DMS 273 treated with DMSO at 0.1 percent for 48 hours (cell line): ENCODE data around the gene CEP152.
A peak's percentile ranks its signal among the peaks of the same experiment; 100 is the strongest.
"Not testable (repeated sequence)": the region's sequence is repeated elsewhere in the genome, so short reads cannot be mapped to it uniquely, and the experiment has no call there.

Source experiments
- DNase-seq: peaks from one replicate; lab custom pipeline; 2025; lab: John Stamatoyannopoulos, UW

The CEP152 gene, protein sequence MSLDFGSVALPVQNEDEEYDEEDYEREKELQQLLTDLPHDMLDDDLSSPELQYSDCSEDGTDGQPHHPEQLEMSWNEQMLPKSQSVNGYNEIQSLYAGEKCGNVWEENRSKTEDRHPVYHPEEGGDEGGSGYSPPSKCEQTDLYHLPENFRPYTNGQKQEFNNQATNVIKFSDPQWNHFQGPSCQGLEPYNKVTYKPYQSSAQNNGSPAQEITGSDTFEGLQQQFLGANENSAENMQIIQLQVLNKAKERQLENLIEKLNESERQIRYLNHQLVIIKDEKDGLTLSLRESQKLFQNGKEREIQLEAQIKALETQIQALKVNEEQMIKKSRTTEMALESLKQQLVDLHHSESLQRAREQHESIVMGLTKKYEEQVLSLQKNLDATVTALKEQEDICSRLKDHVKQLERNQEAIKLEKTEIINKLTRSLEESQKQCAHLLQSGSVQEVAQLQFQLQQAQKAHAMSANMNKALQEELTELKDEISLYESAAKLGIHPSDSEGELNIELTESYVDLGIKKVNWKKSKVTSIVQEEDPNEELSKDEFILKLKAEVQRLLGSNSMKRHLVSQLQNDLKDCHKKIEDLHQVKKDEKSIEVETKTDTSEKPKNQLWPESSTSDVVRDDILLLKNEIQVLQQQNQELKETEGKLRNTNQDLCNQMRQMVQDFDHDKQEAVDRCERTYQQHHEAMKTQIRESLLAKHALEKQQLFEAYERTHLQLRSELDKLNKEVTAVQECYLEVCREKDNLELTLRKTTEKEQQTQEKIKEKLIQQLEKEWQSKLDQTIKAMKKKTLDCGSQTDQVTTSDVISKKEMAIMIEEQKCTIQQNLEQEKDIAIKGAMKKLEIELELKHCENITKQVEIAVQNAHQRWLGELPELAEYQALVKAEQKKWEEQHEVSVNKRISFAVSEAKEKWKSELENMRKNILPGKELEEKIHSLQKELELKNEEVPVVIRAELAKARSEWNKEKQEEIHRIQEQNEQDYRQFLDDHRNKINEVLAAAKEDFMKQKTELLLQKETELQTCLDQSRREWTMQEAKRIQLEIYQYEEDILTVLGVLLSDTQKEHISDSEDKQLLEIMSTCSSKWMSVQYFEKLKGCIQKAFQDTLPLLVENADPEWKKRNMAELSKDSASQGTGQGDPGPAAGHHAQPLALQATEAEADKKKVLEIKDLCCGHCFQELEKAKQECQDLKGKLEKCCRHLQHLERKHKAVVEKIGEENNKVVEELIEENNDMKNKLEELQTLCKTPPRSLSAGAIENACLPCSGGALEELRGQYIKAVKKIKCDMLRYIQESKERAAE (N-terminal part only)

DNA sequence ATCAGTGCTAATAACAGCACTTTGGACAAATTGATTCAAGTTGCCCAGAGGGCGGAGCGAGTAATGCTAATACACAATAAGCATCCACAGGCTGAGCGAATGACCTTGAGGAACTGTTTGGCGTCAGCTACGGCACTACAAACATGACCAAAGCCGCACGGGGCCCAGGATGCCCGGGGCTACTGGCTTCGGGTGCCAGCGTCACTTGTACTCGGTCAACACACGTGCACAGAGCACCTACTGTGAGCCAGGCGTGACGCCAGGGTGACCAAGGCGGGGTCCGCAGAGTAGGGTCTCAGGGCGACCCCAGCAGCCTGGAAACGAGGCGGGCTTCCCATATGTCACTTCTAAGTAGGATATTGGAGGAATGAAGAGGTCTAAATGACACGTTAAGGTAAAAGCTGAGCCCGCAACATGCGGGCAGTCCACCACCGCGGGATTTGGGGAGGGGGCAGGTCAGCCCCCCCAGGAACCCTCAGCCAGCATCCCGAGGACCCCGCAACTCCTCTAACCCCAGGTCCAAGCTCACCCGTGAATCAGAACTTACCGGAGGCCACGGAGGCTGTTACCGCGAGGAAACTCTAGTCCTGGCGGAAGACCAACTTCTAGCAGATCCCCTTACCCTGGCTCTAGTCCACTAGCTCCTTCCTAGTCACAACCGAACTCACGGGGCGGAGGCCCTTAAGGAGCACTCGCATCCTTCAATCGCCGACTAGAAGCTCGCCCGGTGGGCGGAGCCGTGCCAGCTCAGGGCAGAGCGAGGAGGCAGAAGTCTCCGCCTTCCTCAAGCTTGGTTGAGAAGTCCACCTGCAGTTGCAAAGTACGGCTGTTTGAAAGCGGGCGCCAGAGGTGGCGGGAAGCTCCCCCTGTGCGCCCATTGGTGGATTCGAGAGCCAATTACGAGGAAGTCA is at the start of gene CEP152:
Gene CEP152 (minus strand): TSS at position 656 of the 911 bp plus-strand sequence. CDS start 5,420 bp downstream, outside the sequence.
- peak; percentile 97 for DNase-seq

DNA sequence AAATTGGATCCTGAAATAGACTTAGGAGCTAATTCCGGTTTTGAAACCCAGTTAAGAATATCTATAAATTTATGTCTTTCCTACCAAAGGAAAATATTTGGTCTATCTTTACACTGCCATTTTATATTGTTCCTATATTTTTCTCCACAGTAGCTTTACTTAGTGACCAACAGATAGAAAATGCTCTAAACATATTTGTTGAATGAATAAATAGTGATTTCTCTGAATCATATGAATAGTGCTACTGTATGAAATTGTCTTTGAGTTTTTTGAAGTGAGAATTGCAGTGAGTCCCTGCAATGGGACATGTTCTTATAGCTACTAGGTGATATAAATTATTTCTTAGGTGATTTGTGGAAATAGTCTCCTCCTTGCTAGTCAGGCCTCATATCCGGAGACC is 48.6 kb upstream of the CEP152 start:
- no peak for DNase-seq

DNA sequence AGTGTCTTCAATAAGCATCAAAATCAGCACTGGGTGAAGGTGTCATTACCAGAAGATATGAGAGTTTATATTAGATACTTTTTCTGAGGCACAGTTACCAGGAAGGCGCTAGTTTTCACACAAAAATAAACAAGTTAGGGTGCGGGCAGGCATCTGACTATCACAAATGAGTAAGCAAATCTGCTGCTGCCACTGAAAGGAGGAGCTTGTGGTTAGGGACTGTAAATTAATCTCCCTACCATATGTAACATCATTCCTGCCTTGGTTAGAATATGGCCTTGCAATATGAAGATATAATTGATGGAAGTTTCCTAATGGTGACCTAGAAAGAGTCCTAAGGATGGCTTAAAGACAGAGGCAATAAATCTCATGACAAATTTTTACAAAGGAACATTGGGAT is 47.5 kb upstream of the CEP152 start:
- DNase-seq = peak; percentile 0

DNA sequence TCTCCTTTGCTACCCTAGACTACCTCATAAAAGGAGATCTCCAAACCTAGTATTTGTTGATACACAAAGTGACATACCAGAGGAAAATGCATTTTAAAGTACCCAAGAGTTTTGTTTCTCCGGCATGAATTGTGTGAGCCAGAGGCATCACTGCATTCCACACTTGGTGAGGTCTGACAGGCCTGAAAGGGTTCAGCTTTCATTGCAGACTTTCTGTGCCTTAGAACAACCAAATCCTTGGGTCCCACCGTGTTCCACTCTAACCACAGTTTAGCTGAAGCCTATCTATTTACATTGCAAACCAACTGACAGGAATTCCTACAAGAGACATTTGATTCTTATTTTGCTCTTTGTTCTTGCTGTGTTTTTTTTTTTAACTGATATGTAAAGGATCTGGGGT is 46.1 kb upstream of the CEP152 start:
- no peak for DNase-seq

DNA sequence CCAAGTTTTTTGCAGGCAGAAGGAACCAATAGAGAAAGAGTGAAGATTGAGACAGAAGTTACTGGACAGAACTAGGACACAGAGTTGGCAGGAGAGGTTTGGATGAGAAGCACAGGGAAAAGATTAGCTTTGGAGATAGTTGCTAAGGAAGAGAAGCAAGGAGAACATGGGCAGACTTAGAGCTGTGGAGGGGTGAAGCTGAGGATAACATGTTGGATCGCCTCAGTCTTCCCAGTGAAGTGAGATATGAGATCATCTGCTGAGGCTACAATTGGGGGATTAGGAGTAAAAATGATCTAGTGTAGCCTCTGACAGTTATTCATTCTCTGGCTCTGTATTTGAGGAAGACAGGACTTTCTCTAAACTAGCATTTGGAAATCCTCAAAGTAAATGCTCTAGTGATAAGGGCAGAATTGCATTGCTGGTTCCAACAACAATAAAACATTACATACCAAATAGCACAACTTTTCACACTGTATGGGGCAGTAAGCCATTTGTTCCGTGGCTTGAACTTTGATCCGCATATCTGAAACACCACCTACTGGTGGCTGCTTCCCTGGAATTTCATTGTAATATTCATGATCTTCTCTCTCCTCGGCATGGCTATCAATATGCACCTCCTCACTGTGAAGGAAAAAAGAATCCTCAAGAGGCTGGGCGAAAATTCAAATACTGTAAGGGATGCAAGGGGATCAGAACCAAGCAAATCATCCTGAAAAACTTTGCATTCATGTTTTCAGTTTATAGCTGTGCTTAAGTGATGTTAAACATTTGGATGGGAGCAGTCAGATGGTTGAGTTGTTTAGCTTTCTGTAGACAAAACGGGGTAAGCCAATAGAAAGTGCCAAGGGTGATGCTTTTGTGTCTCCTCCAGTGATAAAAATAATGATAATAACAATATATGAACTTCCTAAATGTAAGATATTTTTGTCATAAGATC is 44.9 kb upstream of the CEP152 start:
- peak; percentile 1 for DNase-seq

DNA sequence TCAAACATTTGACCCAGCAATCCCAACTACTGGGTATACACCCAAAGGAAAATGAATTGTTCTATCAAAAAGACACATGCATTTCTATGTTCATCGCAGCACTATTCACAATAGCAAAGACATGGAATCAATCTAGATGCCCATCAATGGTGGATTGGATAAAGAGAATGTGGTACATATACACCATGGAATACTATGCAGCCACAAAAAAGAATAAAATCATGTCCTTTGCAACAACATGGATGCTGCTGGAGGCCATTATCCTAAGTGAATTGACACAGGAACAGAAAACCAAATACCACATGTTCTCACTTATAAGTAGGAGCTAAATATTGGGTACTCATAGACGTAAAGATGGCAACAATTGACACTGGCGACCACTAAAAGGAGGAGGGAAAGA is 43.6 kb upstream of the CEP152 start:
- not testable (repeated sequence) for DNase-seq

DNA sequence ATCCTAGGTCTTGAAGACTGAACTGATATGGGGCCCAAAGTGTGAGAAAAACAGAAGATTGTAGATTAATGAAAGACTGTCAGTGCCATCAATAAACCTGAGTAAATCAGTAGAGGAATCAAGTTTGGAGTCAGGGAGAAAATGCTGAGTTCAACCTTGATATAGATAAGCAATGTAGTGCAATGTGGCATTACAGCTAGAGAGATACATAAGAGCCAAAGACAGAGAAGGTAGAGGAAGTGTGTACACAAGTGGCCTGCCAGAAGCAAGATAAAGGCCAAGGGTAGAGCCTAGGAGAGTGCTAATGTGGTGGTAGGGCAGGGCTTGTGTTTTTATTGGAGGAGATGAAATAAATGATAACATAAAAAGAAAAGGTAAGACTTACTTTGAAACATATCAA is 41.1 kb upstream of the CEP152 start:
- DNase-seq = no peak

DNA sequence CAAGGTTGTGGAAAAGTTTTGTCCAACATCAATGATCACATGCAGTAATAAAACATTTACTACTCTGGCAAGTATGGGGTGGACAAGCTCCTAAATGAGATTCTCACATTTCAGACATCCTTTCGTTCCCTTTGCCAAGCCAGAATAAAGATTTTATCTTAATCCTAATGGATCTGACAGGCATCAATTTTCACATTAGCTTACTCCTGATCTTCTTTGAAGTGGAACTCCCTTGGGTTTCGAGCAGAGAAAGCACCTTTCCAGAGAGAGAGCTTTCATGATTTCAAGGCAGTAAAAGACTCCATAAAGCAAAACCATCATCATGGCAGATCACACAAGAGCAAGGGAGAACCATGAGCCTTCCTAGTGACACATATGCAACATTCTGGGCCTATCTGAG is 39.8 kb upstream of the CEP152 start:
- no peak for DNase-seq

DNA sequence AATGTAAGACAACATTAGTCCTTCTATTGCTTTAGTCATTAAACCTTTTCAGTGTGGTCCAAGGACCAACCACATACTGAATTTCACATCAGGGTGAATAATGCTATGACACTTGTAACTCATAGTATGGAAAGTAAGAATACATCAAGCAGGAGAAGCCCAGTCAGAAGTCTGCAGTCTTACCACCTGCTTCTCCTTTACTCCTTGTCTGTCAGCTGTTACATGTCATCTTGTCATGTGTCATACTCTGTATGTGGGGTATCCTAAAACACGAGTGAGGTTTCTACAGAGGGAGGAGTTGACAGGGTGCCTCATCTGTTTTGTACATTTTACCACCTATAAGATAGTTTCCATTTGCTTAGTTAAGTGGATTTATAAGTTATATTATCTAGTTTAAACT is 34.3 kb upstream of the CEP152 start:
- no peak for DNase-seq

DNA sequence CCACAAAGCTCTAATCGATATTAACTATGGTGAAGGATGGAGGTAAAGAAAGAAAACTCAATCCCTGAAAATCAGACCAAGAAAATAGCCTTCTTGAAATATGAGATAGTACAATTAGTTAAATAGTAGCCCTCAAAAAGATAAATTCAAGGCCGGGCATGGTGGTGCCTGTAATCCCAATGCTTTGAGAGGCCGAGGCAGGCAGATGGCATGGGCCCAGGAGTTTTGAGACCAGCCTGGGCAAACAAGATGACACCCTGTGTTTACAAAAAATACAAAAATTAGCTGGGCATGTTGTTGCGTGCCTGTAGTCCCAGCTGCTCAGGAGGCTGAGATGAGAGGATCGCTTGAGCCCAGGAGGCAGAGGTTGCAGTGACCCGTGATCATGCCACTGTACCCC is 31.6 kb upstream of the CEP152 start:
- no peak for DNase-seq

DNA sequence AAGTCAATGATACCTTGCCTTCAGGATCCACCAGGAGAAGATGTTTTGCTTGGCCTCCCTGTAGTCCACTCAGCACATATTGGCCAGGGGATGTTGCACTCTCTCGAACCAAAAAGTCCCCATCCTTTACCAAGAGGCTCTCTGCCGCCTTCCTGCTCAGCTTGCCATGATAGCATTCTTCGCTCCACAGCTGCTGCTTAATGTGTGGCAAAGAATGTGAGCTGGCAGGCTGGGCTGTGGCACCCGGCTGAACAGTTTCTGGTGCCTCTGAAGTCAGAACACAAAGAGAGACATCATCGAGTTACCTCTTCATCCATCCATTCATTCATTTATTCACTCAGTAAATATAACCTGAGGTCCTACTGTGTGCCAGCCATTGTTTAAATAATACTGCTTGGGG is 23.9 kb upstream of the CEP152 start:
- no peak for DNase-seq

DNA sequence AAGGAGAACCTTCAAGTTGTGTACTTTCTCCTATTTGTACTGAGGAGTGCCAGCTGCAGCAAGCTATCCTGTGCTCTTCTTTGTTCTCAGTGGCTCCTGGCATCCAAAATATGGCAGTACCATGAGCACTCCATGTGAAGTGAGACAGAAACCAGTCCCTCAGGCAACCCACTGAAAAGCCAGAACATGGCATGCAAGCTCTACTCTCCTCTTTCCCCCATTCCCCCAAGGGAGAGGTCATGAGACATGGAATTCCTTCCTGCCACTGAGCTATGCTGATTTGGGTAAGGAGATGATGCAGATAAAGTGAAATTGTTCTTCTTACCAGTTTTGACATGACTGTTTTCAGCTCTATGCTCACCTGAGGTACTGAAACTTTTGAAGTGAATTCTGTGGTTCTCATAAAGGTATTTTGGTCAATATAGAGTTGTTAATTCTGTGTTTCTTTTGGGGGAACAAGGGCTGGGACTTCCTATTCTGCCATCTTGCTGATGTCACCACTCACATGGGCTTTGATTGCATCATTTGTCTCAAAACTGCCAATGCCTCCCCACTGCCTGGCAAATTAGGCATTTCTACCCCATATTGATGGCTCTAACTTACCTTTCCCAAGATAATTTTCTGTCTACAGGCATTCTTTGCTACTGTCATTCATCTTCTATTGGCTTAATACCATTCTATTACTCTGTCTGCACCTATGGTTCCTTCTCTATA is 22.8 kb upstream of the CEP152 start:
- DNase-seq = no peak

DNA sequence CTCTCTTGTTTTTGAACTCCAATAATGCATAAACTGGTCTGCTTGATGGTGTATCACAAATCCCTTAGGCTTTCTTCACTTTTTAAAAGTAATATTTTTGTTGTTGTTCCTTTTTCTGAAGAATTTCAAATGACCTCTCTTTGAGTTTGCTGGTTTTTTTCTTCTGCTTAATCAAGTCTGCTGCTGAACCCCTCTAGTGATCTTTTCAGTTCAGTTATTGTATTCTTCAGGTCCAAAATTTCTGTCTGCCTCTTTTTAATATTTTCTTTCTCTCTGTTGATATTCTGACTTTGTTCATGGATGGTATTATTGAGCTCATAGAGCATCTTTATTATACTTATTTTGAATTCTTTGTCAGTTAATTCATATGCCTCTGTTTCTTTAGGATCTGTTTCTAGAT is 21.8 kb upstream of the CEP152 start:
- no peak for DNase-seq

DNA sequence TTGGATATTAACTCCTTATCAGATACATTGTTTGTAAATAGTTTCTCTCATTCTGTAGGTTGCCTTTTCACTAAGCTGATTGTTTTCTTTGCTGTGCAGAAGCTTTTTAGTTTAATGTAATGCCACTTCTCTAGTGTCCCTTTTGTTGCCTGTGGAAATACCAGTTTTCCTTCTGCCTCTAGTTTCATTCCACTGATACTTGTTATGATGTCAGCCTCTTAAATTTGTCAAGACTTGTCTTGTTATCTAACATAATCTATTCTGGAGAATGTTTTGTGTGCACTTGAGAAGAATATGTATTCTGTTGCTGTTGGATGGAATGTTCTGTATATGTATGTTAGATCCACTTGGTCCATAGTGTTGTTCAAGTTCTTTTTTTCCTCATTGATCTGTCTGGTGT is 18.0 kb upstream of the CEP152 start:
- DNase-seq = no peak

DNA sequence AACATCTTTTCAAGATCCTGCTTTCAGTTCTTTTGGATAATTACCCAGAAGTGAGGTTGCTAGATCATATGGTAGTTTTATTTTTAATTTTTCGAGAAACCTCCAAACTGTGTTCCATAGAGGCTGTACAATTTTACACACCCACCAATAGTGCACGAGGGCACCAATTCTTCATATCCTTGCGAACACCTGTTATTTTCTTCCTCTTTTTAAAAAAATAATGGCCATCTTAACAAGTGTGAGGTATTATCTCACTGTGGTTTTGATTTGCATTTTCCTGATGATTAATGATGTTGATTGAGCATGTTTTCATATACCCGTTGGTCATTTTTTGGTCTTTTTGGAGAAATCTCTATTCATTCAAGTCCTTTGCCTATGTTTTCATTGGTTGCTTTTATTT is 17.6 kb upstream of the CEP152 start:
- no peak for DNase-seq

DNA sequence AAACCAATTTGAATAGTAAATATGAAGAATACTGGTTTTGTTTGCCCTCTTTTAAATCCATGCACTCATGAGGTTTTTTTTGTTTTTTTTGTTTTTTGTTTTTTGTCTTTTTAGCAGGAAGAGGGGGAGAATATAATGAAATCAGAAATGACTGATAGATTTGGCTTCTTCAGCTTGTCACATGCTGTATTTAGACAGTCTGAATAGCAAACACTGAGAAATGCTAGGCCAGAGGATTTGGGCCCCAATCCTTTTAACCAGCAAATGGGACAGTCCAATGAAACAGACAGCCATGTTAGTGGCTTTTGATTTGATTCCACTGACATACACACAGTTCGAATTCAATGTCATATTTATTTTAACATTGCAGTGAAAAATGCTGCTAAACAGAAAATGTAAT is 14.2 kb upstream of the CEP152 start:
- DNase-seq = no peak

DNA sequence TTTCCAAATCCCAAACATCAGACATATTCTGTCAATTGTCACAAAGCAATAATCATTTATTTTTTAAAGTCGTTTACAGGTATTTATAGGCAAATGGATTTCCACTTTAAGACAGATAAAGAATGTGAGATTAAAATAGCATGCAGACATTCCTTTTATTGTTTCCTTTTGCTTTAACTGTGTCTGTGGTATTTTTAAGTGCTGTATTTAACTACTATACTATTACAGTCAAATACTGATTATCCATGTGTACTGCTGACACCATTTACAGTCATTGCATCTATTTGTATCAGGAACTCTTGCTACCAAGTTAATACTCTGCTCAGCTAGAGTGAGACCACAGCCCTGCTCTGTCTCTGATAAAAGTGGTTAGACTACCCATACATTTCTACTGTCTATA is 12.8 kb upstream of the CEP152 start:
- no peak for DNase-seq

DNA sequence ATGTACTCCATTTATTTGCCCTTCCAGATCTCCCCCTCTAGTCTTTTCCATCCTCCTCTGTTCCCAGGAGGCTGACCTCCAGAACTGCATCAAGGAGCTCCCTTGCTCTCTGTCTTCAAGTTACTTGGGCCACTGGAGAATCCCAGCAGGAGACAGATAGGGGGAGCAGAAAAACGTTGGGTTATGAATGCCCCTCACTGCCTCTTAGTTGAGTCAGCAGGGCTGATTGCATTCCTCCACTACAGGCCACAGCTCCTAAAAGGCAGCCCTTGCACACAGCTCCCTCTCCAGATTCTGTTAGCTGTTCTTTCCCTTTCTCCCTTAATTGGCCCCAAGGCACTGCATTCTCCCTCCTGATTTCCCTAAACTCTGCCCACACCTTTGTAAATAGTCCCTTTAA is 12.4 kb upstream of the CEP152 start:
- DNase-seq = no peak

DNA sequence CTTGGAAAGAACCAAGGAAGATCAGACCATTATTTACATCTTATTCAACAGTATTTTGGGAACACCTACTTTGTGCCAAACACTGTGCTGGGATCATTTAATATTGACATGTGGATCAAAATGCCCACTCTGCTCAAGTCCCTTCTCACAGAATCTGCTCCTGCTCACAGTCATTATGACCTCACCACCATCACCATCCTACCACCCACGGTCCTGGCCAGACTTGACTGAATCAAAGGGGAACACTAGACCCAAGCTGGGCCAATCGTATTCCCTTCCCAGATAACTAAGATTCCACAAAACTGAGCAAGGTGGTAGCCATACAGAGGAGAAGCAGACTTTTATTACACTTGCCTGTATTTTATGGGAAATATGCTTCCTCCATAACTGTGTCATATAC is 3.4 kb upstream of the CEP152 start:
- no peak for DNase-seq
